ENCODE measurements around the gene KIF3B. TPM values are rescaled to one million over a fixed set of nuclear protein-coding genes. Genes with fewer than 3 reads are reported as not detected.
"Not testable (repeated sequence)": the region's sequence is repeated elsewhere in the genome, so short reads cannot be mapped to it uniquely, and the experiment has no call there.

The KIF3B gene
- polyA plus RNA-seq, 4 donors, result 38.7 to 45.7 (median 41.4) TPM

- DNase-seq (ENCODE audit: low read depth in 4 of 4, low spot score in 2 of 4), result not testable (repeated sequence)
These were observed 102.6 kb downstream of the KIF3B start for GRCh38 chr20:32380037-32380436.

GRCh38 chr20:32380745-32381144 is 103.3 kb downstream of the KIF3B start:
- DNase-seq (ENCODE audit: low read depth in 4 of 4, low spot score in 2 of 4), result no peak

GRCh38 chr20:32382102-32382950 is 104.9 kb downstream of the KIF3B start:
- no peak for DNase-seq (ENCODE audit: low read depth in 4 of 4, low spot score in 2 of 4)

- DNase-seq (ENCODE audit: low read depth in 4 of 4, low spot score in 2 of 4), result not testable (repeated sequence)
These were observed 106.0 kb downstream of the KIF3B start for GRCh38 chr20:32383441-32383840.

Other genes with a start within 250 kb of the KIF3B start
- gene HCK, start 225.4 kb upstream of the KIF3B start, polyA plus RNA-seq (ENCODE audit: insufficient read length in 4 of 4), result 1 to 10 TPM; 1.9 to 3.0 (median 2.4) TPM
- 10 to 100 TPM; 66.7 to 72.9 (median 69.4) TPM for gene TM9SF4, start 167.9 kb upstream of the KIF3B start, polyA plus RNA-seq (ENCODE audit: insufficient read length in 4 of 4)
- gene PLAGL2, start 69.9 kb upstream of the KIF3B start, polyA plus RNA-seq (ENCODE audit: insufficient read length in 4 of 4), result 10 to 100 TPM; 18.0 to 24.2 (median 19.3) TPM
- gene POFUT1, start 69.8 kb upstream of the KIF3B start, polyA plus RNA-seq (ENCODE audit: insufficient read length in 4 of 4), result 10 to 100 TPM; 44.3 to 50.1 (median 44.7) TPM
- gene ASXL1, start 80.7 kb downstream of the KIF3B start, polyA plus RNA-seq (ENCODE audit: insufficient read length in 4 of 4), result 10 to 100 TPM; 55.7 to 77.9 (median 65.3) TPM